Measurements from ENCODE around the gene TNN.
"Not testable (repeated sequence)": the region's sequence is repeated elsewhere in the genome, so short reads cannot be mapped to it uniquely, and the experiment has no call there.

The TNN gene, protein sequence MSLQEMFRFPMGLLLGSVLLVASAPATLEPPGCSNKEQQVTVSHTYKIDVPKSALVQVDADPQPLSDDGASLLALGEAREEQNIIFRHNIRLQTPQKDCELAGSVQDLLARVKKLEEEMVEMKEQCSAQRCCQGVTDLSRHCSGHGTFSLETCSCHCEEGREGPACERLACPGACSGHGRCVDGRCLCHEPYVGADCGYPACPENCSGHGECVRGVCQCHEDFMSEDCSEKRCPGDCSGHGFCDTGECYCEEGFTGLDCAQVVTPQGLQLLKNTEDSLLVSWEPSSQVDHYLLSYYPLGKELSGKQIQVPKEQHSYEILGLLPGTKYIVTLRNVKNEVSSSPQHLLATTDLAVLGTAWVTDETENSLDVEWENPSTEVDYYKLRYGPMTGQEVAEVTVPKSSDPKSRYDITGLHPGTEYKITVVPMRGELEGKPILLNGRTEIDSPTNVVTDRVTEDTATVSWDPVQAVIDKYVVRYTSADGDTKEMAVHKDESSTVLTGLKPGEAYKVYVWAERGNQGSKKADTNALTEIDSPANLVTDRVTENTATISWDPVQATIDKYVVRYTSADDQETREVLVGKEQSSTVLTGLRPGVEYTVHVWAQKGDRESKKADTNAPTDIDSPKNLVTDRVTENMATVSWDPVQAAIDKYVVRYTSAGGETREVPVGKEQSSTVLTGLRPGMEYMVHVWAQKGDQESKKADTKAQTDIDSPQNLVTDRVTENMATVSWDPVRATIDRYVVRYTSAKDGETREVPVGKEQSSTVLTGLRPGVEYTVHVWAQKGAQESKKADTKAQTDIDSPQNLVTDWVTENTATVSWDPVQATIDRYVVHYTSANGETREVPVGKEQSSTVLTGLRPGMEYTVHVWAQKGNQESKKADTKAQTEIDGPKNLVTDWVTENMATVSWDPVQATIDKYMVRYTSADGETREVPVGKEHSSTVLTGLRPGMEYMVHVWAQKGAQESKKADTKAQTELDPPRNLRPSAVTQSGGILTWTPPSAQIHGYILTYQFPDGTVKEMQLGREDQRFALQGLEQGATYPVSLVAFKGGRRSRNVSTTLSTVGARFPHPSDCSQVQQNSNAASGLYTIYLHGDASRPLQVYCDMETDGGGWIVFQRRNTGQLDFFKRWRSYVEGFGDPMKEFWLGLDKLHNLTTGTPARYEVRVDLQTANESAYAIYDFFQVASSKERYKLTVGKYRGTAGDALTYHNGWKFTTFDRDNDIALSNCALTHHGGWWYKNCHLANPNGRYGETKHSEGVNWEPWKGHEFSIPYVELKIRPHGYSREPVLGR (N-terminal part only)

DNA sequence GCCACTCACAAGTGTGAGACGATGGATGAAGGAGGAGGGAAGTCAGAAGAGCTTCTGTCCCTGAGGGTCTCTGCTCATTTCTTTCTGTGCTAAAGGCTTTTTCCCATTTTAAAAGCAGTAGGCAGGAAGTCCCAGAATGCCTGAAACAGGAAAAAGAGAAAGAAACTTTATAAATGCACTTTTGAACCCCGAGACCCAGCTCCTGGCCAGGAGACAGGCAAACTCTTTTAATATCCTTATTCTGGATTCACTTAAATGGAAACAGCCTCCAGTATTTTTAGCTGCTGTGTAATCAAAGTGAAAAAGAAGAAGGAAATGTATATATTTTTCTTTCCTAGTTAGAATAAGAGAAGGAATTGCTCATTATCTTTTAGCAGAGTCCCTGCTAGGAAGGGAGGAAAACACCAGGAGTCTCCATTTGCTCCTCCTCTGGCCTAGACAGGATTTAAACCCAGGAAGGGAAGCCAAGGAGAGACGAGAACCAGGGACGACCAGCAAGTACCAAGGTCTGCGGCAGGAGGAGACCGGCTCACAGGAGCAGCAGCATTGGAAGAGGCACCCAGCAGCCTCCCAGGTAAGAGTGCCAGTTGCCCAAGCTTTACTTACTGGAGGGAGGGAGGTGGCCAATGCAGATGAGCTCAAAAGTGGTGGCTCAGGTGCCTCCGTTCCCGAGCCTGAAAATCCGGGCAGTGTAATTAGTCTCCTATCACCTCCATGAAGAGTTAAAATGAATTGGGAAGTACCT, at the start of gene TNN:
TNN (plus strand) TSS at position 472 of the 745 bp plus-strand sequence. CDS start 9,586 bp downstream, outside the sequence.
- no peak for DNase-seq

DNA sequence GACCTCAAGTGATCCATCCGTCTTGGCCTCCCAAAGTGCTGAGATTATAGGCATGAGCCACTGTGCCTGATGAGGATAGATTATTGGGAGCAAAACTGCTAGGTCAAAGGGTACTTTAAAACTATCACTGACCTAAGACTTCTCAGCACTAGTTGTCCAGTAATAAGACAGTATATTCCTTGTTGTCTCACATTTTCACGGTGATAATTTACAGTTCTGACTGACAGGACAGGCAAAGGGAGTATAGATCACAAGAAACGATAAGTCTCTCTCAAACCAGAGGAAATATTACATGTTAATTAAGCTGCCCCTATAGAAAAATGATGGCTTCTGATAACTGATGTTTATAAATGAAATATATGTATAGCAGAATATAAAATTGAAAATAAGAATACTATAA, 48.1 kb upstream of the TNN start:
- DNase-seq, result no peak

DNA sequence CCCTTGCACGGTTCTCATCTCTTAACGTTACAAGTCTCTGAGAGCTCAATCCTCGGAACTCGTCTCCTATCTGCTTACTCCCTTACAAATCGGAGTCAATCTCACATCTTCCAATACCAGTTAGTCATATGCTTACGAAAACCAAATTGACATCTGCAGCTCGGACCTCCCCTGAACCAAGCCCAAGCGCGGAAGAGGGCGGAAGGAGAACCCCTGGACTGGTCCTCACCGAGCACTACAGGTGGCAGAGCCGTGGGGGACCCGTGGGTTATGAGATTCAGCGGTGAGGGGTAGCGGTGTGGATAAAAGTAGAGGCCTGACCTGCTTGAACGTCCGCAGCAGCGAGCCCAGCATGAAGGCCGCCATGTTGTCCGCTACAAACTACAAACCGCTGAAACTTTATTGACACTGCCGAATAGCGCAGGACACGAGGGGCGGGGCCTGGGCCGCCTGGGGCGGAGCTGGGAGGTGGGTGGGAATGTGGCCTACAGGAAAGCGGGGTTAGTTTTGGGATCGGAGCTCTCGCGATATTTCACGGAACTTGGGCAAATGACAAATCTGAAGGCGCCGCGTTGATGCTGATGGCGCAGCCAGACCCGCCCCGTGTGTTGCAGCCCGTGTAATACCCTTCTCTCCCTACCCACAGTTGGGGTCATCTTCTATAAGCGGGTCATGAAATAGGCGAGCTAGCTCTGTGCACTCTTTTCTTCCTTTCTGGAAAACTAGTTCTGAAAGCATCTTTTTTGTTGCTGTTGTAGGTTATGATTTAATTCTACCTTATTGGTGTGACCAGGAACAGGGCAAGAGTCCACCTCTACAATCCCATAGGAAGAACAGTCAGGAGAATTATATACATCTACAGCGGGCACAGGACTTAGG, 44.4 kb upstream of the TNN start, which contains the start of gene MRPS14:
MRPS14 (minus strand) TSS at position 383 of the 879 bp plus-strand sequence; CDS start at position 366, 17 bp downstream.
- peak; percentile 98 for DNase-seq

DNA sequence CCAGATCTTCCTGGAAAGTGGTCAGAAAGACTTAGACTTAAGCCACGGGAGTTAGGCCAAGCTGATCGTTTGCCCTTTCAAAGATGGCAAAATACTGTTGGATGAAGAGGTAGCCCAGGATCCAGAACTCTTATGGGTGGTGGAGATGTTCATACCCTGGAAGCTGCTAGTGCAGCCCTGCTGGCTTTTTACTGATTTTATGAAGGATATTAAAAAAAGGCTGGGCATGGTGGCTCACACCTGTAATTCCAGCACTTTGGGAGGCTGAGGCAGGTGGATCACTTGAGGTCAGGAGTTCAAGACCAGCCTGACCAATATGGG, 43.8 kb upstream of the TNN start:
- DNase-seq, result not testable (repeated sequence)

DNA sequence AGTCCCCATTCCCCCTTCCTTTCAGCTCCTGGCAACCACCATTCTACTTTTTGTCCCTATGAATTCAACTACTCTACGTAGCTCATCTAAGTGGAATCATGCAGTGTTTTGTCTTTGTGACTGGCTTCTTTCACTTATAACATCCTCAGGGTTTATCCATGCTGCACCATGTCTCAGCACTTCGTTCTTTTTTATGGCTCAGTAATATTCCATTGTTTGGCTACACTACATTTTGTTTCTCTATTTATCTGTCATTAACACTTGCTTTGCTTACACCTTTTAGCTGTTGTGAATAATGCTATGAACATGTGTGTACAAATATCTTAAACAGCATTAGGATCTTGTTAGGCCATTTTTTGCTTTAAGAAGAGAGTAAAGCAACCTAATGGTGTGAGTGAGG, 42.9 kb upstream of the TNN start:
- DNase-seq, result no peak

DNA sequence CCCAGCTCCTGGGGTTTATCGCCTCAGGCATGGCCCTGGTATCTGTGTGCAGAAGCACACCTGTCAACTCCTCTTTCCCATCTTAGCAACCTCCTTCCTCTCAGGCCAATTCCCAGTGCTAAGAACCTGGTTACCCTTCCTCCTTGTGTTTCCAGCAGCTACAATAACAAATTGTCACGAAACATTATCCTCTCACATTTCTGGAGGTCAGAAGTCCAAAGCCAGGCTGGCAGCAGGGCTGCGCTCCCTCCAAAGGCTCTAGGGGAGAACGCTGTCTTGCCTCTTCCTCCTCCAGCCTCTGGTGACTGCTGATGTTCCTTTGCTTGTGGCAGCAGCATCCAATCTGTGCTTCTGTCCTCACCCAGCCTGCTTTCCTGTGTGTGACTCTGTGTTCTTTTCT, 33.7 kb upstream of the TNN start:
- DNase-seq, result no peak

DNA sequence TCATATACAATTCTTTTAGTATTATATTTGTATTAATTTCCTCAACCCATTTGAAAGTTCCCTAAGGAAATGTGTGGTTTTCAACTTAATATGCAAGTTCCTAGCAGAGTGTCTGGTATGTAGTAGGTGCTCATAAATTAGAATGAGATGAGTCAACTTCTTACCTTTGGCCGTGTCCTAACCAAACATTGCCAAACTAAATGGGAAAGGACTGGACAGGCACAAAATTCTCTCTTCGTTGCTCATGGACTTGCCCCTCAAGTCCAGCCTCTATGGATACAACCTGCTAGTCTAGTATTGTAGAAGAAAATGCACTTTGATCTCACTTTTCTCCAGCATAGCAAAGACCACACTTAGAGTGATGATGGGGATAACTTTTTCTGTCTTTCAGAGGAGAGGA, 32.9 kb upstream of the TNN start:
- no peak for DNase-seq

DNA sequence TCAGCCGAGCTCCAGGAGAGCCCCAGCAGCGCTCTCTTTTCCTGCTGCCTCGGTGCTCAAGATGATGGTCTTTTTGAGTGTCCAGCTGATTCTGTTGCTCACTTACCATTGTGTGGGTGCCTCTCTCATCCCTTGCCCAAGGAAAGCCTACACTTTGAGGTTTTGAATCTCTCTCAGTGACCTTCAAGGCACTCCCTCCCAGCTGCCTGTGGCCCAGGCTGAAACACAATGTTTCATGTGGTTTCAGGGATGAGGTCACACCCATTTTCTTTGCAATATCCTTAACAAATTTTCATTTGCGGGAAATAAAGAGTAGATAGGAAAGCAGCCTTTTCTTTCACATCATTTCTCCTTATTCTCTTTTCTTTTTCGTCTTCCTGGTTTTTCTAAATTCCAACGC, 31.8 kb upstream of the TNN start:
- no peak for DNase-seq

DNA sequence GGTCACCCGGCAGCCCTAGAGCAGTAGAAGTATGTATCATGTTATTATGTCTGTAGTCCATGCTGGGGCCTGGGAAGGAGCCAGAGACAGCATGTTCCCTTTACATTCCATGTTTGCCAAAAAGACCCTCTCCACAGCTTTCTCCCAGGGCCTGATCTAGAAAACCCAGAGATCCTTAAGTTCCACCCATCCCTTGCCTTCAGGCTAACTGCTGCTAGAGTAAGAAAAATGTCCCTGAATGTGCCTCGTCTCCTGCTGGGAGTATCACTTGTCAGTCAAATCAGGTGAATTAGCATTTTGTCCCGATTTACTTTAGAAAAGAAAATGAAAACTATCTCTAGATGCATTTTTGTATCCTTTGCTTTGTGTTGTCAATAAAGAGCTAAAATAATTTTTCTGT, 31.2 kb upstream of the TNN start:
- no peak for DNase-seq

DNA sequence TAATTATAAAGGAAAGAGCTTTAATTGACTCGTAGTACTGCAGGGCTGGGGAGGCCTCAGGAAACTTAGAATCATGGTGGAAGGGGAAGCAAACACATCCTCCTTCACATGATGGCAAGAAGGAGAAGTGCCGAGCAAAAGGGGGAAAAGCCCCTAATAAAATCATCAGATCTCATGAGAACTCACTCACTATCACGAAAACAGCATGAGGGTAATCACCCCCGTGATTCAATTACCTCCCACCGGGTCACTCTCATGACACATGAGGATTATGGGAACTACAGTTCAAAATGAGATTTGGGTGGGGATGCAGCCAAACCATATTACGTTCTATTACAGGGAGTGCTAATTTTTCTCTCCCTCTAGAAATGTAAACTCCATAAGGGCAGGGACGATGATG, 30.2 kb upstream of the TNN start:
- DNase-seq, result no peak

DNA sequence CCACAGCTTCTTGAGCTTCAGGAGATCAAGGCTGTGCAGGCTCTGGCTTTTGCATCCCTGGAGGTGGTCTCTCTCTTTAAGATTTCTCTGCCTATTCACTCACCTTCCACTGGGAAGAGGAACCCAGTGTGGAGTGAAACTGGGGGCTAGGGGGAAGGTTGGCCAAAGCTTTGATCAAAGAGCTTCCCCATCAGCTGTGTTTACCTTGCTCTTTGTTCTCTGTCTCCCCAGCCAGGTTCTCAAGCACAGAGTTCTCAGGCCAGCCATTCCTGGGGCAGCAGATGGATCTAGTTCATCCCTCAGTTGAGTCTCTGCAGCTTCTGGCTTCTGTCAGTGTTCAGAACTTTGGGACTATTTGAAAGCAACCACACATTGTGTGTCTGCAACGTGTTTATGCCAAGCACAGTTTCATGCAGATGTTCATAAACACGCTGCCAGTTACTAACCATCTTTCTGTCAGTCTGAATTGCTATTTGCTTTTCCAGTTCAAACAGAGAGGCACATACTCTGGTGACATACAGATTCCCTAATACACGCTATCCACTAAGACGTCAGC, 27.2 kb upstream of the TNN start:
- no peak for DNase-seq

DNA sequence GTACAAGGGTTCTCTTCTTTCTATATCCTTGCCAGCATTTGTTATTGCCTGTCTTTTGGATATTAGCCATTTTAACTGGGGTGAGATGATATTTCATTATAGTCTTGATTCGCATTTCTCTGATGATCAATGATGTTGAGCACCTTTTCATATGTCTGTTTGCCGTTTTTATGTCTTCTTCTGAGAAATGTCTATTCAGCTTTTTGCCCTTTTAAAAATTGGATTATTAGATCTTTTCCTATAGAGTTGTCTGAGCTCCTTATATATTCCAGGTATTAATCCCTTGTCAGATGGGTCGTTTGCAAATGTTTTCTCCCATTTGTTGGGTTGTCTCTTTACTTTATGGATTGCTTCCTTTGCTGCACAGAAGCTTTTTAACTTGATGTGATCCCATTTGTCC, 25.0 kb upstream of the TNN start:
- DNase-seq, result no peak

DNA sequence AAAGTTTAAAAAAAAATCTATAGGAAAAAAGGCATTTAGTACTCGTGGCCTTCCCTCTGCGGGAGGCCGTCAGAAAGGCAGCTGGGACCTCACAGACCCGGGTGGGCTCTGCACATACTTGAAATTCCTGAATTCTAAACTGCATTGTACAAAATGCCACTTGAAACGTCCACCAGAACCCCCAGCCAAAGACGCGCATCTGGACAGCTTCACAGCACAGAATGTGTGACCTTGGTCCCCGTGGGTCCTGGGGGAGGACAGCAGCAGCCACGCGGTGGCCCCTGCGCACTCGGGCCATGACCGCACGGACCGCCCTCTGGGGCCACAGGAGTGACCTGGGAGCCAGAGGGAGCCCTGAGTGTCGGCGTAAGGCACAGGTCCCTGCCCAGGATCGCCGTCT, 23.8 kb upstream of the TNN start:
- DNase-seq, result no peak

DNA sequence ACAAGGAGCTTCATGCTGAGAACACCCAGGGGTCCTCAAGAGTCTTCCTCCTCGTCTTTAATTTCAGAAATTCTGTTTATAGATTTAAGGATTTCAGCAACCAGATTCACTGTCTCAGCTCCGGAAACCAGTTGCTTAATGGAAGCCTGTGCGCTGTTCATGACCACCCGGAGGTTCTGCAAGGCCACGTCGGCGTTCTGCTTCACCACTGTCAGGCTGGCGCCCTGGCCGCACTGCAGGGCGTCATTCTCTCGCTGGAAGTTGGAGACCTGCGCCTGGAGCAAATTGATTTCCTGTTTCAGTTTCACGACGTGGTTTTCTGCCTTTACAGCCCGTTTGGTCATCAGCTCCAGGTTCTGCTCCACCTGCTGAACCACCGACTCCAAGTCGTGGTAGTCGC, 23.0 kb upstream of the TNN start:
- not testable (repeated sequence) for DNase-seq

DNA sequence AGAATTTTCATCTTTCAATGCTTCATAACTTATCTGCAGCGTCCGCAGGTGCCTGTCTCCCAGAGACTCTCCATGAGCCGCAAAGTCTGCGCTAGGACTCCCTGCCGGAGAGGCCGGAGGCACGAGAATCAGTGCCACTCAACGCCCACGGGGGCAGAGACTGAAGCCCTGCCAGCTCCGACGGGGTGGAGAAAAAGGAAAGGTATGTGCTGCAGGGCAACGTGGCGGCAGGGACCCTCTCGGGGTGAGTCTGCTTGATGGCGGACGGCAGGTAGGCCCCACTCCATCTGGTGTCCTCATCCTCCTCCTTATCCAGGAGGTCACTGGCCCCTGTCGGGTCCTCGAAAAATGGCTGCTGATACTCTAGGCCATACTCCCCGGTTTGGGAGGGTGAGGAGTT, 22.5 kb upstream of the TNN start:
- no peak for DNase-seq

DNA sequence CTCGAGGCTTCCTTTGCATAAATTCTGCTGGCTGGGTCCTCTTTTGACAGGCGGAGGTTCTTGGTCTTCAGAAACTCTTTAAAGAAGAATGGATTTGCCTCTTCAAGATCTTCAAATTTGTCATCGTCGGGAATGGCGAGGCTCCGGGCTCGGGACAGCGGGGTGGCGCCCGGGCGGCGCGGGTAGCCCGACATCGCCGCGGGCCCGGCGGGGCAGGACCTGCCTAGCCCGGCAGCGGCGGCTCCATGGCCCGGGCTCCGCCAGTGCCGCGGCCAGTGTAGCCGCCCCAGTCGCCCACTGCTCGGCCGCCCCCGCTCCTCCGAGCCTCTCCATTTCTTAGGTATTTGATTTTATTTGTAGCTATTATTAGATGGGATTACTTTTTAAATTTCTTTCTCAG, 22.1 kb upstream of the TNN start:
- DNase-seq, result no peak

DNA sequence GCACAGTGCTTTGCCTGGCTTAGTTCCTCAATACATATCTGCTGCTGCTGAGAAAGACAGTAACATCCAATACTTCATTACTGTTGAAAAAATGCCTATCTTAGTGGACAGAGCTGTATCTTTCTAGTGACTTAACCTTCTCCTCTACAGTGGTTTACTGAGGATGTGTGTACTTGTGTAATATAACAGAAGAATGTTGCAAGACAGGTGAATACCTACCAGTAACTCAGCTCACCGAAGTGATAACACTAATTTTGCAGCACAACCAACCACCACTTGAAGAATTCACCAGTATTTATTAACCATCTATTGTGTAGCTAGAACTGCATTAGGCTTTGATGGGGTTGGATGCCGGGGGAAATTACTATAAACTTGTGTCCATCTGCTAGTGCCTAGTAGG, 16.6 kb upstream of the TNN start:
- DNase-seq, result no peak

DNA sequence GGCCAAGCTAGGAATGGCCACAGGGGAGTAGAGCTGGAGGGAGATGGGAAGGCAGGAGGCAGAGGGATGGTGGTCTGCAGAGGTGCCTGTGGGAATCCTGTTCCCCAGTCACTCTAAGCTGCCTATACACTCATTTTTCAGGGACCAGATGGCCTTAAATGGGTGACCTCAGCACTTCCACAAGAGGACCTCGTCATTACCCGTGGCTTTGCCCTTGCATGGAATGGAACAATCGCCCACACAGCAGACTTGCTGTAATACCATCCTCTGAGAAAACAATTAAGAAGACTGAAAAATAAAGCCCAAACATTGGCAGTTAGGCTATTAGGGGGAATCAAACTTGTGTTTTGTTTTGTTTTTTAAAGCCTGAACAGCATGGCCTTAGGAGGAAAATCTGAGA, 12.9 kb upstream of the TNN start:
- no peak for DNase-seq

DNA sequence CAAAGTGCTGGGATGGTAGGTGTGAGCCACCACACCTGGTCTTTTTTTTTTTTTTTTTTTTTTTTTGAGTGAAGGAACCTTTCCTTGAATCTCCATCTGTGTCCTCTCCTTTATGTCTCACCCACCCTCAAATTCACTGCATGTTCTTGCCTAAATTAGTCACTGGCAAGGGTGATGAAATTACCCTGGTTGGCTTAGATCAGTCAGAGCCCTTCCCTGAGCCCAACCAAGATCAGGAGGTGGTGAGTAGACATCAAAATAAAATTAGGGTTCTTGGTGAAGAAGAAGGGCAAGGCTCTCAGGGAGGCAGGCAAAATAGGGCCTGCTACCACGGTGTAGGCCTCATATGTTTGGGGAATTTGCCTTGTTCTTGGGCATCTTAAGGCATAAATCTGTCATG, 5.3 kb upstream of the TNN start:
- DNase-seq, result no peak

DNA sequence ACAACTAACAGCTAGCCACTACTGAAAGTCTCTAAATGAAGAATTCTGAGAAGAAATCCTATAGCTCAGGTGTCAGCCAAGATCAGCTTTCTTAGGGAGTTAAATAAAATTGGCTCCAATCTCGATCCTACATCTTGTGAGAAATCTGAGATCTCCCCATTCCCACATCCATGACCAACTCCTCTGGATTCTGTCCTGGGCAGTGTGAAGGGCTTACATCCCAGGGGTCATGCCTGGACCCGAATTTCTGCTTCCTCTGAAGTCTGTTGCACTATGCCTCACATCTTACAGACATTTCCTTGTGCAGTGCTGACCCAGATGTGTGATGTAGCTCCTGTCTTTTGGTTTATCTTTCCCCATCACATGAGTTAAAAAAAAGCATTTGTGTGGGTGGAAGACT, 4.8 kb upstream of the TNN start:
- no peak for DNase-seq

DNA sequence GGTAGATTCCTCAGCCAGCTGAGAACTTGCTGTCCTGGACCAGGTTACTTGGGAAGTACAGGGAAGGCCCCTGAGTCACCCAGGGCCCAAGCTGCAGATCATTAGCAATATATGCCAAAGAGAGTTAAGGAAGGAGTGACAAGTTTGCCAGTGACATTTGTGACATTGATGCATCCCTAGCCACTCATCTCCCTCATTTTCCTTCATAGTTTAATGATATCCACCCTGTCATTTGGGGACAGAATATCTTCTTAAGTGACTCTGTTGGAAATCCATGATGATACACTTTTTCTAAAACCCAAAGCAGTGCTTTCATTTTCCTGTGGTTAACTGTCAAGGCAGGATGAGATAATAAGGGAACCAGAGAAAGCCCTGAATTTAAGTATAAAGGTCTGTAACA, 3.2 kb downstream of the TNN start:
- DNase-seq, result no peak
